CD8-positive, alpha-beta memory T cell (primary cell): ENCODE results near the gene CD69. TPM values are rescaled to one million over a fixed set of nuclear protein-coding genes. Genes with fewer than 3 reads are reported as not detected.
A peak's percentile ranks its signal among the peaks of the same experiment; 100 is the strongest.

ENCODE experiments used
- CTCF ChIA-PET: fragments of 350-600 bp; sonication (Branson Sonifier 250); formaldehyde crosslinking; loops from one replicate; lab custom pipeline; 2021; ENCODE audit warnings: antibody characterized with exemption; lab: Charles Lee
- POLR2A ChIA-PET: fragments of 350-600 bp; sonication (Branson Sonifier 250); formaldehyde crosslinking; loops from one replicate; lab custom pipeline; 2021; ENCODE audit warnings: antibody characterized with exemption; lab: Charles Lee
- DNase-seq, 5 donors: peaks; one replicate each; pipeline versions ENCODE4 v3.0.0 to v3.0.0-alpha.2; 2020 to 2022; ENCODE audit warnings: mixed read lengths in 1 of 5
- H3K27ac ChIP-seq: one replicate; pipeline ENCODE4 v1.7.0; 2013; ENCODE audit warnings: low read depth, mild to moderate bottlenecking, low read length, moderate library complexity
- H3K27me3 ChIP-seq: 2 replicates; pipeline ENCODE4 v1.7.0; 2013; ENCODE audit warnings: low read length, mild to moderate bottlenecking; ENCODE audit not compliant: insufficient read depth, poor library complexity, severe bottlenecking
- H3K36me3 ChIP-seq: 2 replicates; pipeline ENCODE4 v1.7.0; 2013; ENCODE audit warnings: mild to moderate bottlenecking, low read length, moderate library complexity; ENCODE audit not compliant: insufficient read depth
- H3K4me1 ChIP-seq: 2 replicates; pipeline ENCODE4 v1.7.0; 2013; ENCODE audit warnings: mild to moderate bottlenecking, low read length, moderate library complexity; ENCODE audit not compliant: insufficient read depth
- H3K4me3 ChIP-seq: 2 replicates; pipeline ENCODE4 v1.7.0; 2013; ENCODE audit warnings: mild to moderate bottlenecking, low read length
- H3K9me3 ChIP-seq: 2 replicates; pipeline ENCODE4 v1.7.0; 2013; ENCODE audit warnings: mild to moderate bottlenecking, low read length
- H3K27ac Mint-ChIP-seq, 8 donors: one replicate each; pipeline ENCODE4 v1.8.0; 2020 to 2021; ENCODE audit warnings: mixed read lengths in 8 of 8, mild to moderate bottlenecking in 6 of 8, inconsistent platforms in 3 of 8, moderate library complexity in 3 of 8
- H3K27me3 Mint-ChIP-seq, 2 donors: one replicate each; pipeline ENCODE4 v1.8.0; 2020 to 2021; ENCODE audit warnings: mixed read lengths in 2 of 2, mild to moderate bottlenecking in 1 of 2, moderate library complexity in 1 of 2
- H3K36me3 Mint-ChIP-seq, 3 donors: one replicate each; pipeline ENCODE4 v1.8.0; 2020 to 2021; ENCODE audit warnings: mixed read lengths in 3 of 3, inconsistent platforms in 1 of 3, mild to moderate bottlenecking in 1 of 3
- H3K4me1 Mint-ChIP-seq, 3 donors: one replicate each; pipeline ENCODE4 v1.8.0; 2020 to 2021; ENCODE audit warnings: mixed read lengths in 3 of 3, inconsistent platforms in 1 of 3, mild to moderate bottlenecking in 1 of 3
- H3K4me3 Mint-ChIP-seq, 7 donors: one replicate each; pipeline ENCODE4 v1.8.0; 2020 to 2021; ENCODE audit warnings: mixed read lengths in 7 of 7, mild to moderate bottlenecking in 6 of 7, moderate library complexity in 4 of 7, inconsistent platforms in 2 of 7
- H3K9me3 Mint-ChIP-seq, 5 donors: one replicate each; pipeline ENCODE4 v1.8.0; 2020 to 2022; ENCODE audit warnings: mixed read lengths in 5 of 5, mild to moderate bottlenecking in 3 of 5, moderate library complexity in 2 of 5, inconsistent platforms in 1 of 5
- polyA plus RNA-seq: library from polyadenylated mRNA; unstranded; fragments of 300-500 nt; fragmentation: Illumina TruSeq; gene quantifications from one replicate; pipeline ENCODE4 v1.2.3, GENCODE V29; 2021
- total RNA-seq, 2 experiments: library from RNA; stranded (reverse); gene quantifications; one replicate each; pipeline ENCODE4 v1.2.3, GENCODE V29; 2021

The CD69 gene
- total and polyA plus RNA-seq, 3 experiments from 2014 or later, result 66.8 to 253 (median 67.1) TPM

- Mint-ChIP-seq H3K27me3 (no peaks in the 10 kb centered on the region), H3K4me3 (peak overlapping the region; percentile 0 to 62 (median 14)), H3K27ac (peak overlapping the region in 7 of 8 donors; percentile 31 to 91 (median 80)), H3K36me3 (no peaks in the 10 kb centered on the region), H3K4me1 (peaks cover 48 to 77% (median 59%) of the 10 kb centered on the region in 3 donors), H3K9me3 (no peaks in the 10 kb centered on the region)
- POLR2A ChIA-PET, result interaction anchor here (0.5 kb wide), 1 partner anchor 34 kb away, joined by 3 read pairs; no protein-coding TSS in a partner anchor
- no peaks in the 10 kb centered on the region for H3K27me3 ChIP-seq
- peak in 1 of 5 donors; percentile 28 for DNase-seq
- H3K9me3 ChIP-seq, result no peaks in the 10 kb centered on the region
- no peaks in the 10 kb centered on the region for H3K36me3 ChIP-seq
- no peak overlapping the region for H3K27ac ChIP-seq
- peaks cover 43% of the 10 kb centered on the region for H3K4me1 ChIP-seq
- H3K4me3 ChIP-seq, result no peak overlapping the region
- CTCF ChIA-PET, result interaction anchor here (1.9 kb wide), 1 partner anchor 29 kb away, joined by 6 read pairs; no protein-coding TSS in a partner anchor
Observed at GRCh38 chr12:9736936-9737705, 23.6 kb downstream of the CD69 start.

GRCh38 chr12:9735601-9736000 is 25.1 kb downstream of the CD69 start:
- ChIA-PET POLR2A (no interaction called here), CTCF (interaction anchor here (1.4 kb wide), 1 partner anchor 18 kb away, joined by 3 read pairs; no protein-coding TSS in a partner anchor)
- Mint-ChIP-seq H3K36me3 (no peaks in the 10 kb centered on the region), H3K27me3 (no peaks in the 10 kb centered on the region), H3K4me3 (no peak overlapping the region), H3K9me3 (no peaks in the 10 kb centered on the region), H3K4me1 (peaks cover 38 to 71% (median 49%) of the 10 kb centered on the region in 3 donors), H3K27ac (no peak overlapping the region)
- H3K4me3 ChIP-seq, result no peak overlapping the region
- no peaks in the 10 kb centered on the region for H3K36me3 ChIP-seq
- no peak for DNase-seq
- peaks cover 33% of the 10 kb centered on the region for H3K4me1 ChIP-seq
- no peaks in the 10 kb centered on the region for H3K9me3 ChIP-seq
- no peak overlapping the region for H3K27ac ChIP-seq
- no peaks in the 10 kb centered on the region for H3K27me3 ChIP-seq

- H3K27ac Mint-ChIP-seq, result peak within 1 kb of the TSS in 6 of 8 donors; percentile 48 to 86 (median 60)
- CTCF ChIA-PET, result interaction anchor here (1.0 to 1.7 kb wide), 2 partner anchors 10 to 18 kb away, joined by 3 to 5 read pairs; no protein-coding TSS in a partner anchor
- Histone ChIP-seq H3K27me3 (no peaks in the 10 kb centered on the region), H3K4me1 (peaks cover 17% of the 10 kb centered on the region), H3K36me3 (no peaks in the 10 kb centered on the region), H3K27ac (peak within 1 kb of the TSS; percentile 10), H3K9me3 (no peaks in the 10 kb centered on the region), H3K4me3 (peak within 1 kb of the TSS; percentile 22)
- no peaks in the 10 kb centered on the region for H3K27me3 Mint-ChIP-seq
- H3K4me3 Mint-ChIP-seq, result peak within 1 kb of the TSS; percentile 30 to 86 (median 78)
- no peak for DNase-seq
- H3K4me1 Mint-ChIP-seq, result peaks cover 26 to 60% (median 31%) of the 10 kb centered on the region in 3 donors
- no peaks in the 10 kb centered on the region for H3K9me3 Mint-ChIP-seq
- POLR2A ChIA-PET, result no interaction called here
- no peaks in the 10 kb centered on the region for H3K36me3 Mint-ChIP-seq
Observed at GRCh38 chr12:9732921-9733461, 27.7 kb downstream of the CD69 start, which contains the start of gene CLECL1. TSS of gene CLECL1 (minus strand) at chr12:9733097.

- CTCF ChIA-PET, result no interaction called here
- Mint-ChIP-seq H3K27me3 (no peaks in the 10 kb centered on the region), H3K27ac (peak overlapping the region in 5 of 8 donors; percentile 12 to 86 (median 24)), H3K9me3 (no peaks in the 10 kb centered on the region), H3K4me1 (peaks cover 17 to 48% (median 19%) of the 10 kb centered on the region in 3 donors), H3K4me3 (peak overlapping the region in 5 of 7 donors; percentile 30 to 83 (median 78)), H3K36me3 (no peaks in the 10 kb centered on the region)
- Histone ChIP-seq H3K4me3 (no peak overlapping the region), H3K9me3 (no peaks in the 10 kb centered on the region), H3K27me3 (no peaks in the 10 kb centered on the region), H3K27ac (peak overlapping the region; percentile 10), H3K4me1 (peaks cover 7% of the 10 kb centered on the region), H3K36me3 (no peaks in the 10 kb centered on the region)
- no peak for DNase-seq
- POLR2A ChIA-PET, result no interaction called here
Observed at GRCh38 chr12:9731797-9732196, 28.9 kb downstream of the CD69 start.

- Histone ChIP-seq H3K9me3 (no peaks in the 10 kb centered on the region), H3K27me3 (no peaks in the 10 kb centered on the region), H3K4me3 (no peak overlapping the region), H3K36me3 (no peaks in the 10 kb centered on the region), H3K4me1 (peaks cover 3% of the 10 kb centered on the region), H3K27ac (no peak overlapping the region)
- H3K27me3 Mint-ChIP-seq, result no peaks in the 10 kb centered on the region
- POLR2A ChIA-PET, result no interaction called here
- no peak for DNase-seq
- H3K9me3 Mint-ChIP-seq, result no peaks in the 10 kb centered on the region
- peak overlapping the region in 5 of 8 donors; percentile 12 to 86 (median 27) for H3K27ac Mint-ChIP-seq
- peaks cover 13 to 44% (median 15%) of the 10 kb centered on the region in 3 donors for H3K4me1 Mint-ChIP-seq
- no peaks in the 10 kb centered on the region for H3K36me3 Mint-ChIP-seq
- H3K4me3 Mint-ChIP-seq, result peak overlapping the region in 4 of 7 donors; percentile 61 to 83 (median 80)
- CTCF ChIA-PET, result no interaction called here
Observed at GRCh38 chr12:9731393-9731792, 29.3 kb downstream of the CD69 start.

- no peak for DNase-seq
- Histone ChIP-seq H3K27ac (no peak overlapping the region), H3K4me1 (peaks cover 3% of the 10 kb centered on the region), H3K27me3 (no peaks in the 10 kb centered on the region), H3K4me3 (no peak overlapping the region), H3K9me3 (no peaks in the 10 kb centered on the region), H3K36me3 (no peaks in the 10 kb centered on the region)
- POLR2A ChIA-PET, result no interaction called here
- H3K4me3 Mint-ChIP-seq, result peak overlapping the region in 4 of 7 donors; percentile 15 to 83 (median 72)
- H3K36me3 Mint-ChIP-seq, result no peaks in the 10 kb centered on the region
- CTCF ChIA-PET, result interaction anchor here (1.0 kb wide), 1 partner anchor 19 kb away, joined by 3 read pairs; no protein-coding TSS in a partner anchor
- H3K27ac Mint-ChIP-seq, result peak overlapping the region in 2 of 8 donors; percentile 86 to 87
- H3K4me1 Mint-ChIP-seq, result peaks cover 9 to 41% (median 13%) of the 10 kb centered on the region in 3 donors
- H3K9me3 Mint-ChIP-seq, result no peaks in the 10 kb centered on the region
- no peaks in the 10 kb centered on the region for H3K27me3 Mint-ChIP-seq
Observed at GRCh38 chr12:9730591-9730990, 30.1 kb downstream of the CD69 start.

GRCh38 chr12:9730011-9730410 is 30.7 kb downstream of the CD69 start:
- Mint-ChIP-seq H3K4me1 (peaks cover 8 to 41% (median 13%) of the 10 kb centered on the region in 3 donors), H3K4me3 (peak overlapping the region in 2 of 7 donors; percentile 15 to 83), H3K9me3 (no peaks in the 10 kb centered on the region), H3K36me3 (no peaks in the 10 kb centered on the region), H3K27ac (peak overlapping the region in 1 of 8 donors; percentile 73), H3K27me3 (no peaks in the 10 kb centered on the region)
- Histone ChIP-seq H3K4me3 (no peak overlapping the region), H3K9me3 (no peaks in the 10 kb centered on the region), H3K36me3 (no peaks in the 10 kb centered on the region), H3K27me3 (no peaks in the 10 kb centered on the region), H3K4me1 (peaks cover 3% of the 10 kb centered on the region), H3K27ac (no peak overlapping the region)
- no peak for DNase-seq
- ChIA-PET POLR2A (no interaction called here), CTCF (interaction anchor here (0.9 to 1.0 kb wide), 4 partner anchors 9 to 94 kb away, joined by 3 to 5 read pairs (median 3); no protein-coding TSS in a partner anchor)
